ENCODE measurements around the gene PPP1R7. TPM values are rescaled to one million over a fixed set of nuclear protein-coding genes. Genes with fewer than 3 reads are reported as not detected.

Gene PPP1R7
- total and polyA plus RNA-seq, 2 donors from 2014 or later, result 64.6 to 94.9 TPM

DNA sequence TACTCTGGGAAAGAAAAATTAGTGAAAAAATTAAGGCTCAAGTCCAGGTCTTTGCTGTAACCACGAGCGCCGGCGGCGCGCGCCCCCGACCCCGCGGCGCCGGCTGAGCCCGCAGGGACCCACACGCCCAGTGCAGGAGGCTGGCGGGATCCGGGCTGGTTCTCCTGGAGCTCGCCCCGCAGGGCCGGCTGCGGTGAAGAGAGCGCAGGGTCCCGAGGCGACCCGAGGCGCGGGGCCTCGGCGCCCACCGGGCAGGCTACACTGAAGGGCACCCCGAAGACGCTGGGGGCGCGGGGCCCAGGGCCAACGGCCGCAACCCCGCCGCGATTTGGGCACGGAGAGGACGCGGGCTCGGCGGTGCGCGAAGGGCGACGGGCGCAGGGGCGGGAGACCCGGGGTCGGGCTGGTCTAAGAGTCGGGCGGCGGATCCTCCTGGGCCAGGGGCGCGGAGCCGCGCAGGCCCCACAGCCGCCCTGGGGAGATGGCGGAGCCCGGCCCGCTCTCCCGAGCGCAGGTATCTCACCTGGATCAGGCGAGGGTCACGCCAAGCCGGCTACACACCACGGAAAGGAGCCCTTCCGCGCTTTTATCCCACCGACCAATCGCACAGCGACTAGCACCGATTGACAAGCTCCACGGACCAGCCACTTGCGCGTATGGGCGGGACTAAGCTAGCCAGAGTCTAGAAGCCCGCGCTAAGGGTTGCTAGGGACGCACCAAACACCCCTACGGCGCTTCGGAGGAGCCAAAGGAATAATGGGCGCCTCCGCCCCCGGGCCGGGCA lies 1.2 kb upstream of the PPP1R7 start, which contains the start of gene PASK:
PASK (minus strand) TSS at position 582 of the 784 bp plus-strand sequence. CDS start 6,440 bp downstream, outside the sequence.
- Histone ChIP-seq H3K36me3 (ENCODE audit: control insufficient read depth in 2 of 3, insufficient read depth in 3 of 3, low read length in 3 of 3) (peaks cover 0 to 3% (median 3%) of the 10 kb centered on the region in 3 donors), H3K9ac (ENCODE audit: low read length in 3 of 3) (peak within 1 kb of the TSS; percentile 60 to 84 (median 82)), H3K27ac (ENCODE audit: low read depth in 2 of 2, low read length in 2 of 2) (peak within 1 kb of the TSS; percentile 27 to 45), H3K27me3 (ENCODE audit: control insufficient read depth, insufficient read depth, low read length) (no peaks in the 10 kb centered on the region), H3K9me3 (ENCODE audit: control insufficient read depth in 2 of 3, insufficient read depth in 1 of 3, low read length in 3 of 3) (no peaks in the 10 kb centered on the region), H3K4me1 (ENCODE audit: control insufficient read depth in 2 of 3, insufficient read depth in 2 of 3, low read depth in 1 of 3, low read length in 3 of 3) (peaks cover 0 to 19% (median 5%) of the 10 kb centered on the region in 3 donors), H3K4me3 (ENCODE audit: low read length in 3 of 3) (peak within 1 kb of the TSS; percentile 90 to 97 (median 95))
- TF ChIP-seq, protein P1, sequence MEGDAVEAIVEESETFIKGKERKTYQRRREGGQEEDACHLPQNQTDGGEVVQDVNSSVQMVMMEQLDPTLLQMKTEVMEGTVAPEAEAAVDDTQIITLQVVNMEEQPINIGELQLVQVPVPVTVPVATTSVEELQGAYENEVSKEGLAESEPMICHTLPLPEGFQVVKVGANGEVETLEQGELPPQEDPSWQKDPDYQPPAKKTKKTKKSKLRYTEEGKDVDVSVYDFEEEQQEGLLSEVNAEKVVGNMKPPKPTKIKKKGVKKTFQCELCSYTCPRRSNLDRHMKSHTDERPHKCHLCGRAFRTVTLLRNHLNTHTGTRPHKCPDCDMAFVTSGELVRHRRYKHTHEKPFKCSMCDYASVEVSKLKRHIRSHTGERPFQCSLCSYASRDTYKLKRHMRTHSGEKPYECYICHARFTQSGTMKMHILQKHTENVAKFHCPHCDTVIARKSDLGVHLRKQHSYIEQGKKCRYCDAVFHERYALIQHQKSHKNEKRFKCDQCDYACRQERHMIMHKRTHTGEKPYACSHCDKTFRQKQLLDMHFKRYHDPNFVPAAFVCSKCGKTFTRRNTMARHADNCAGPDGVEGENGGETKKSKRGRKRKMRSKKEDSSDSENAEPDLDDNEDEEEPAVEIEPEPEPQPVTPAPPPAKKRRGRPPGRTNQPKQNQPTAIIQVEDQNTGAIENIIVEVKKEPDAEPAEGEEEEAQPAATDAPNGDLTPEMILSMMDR (IDR thresholded peaks at IDR 0.05; ENCODE audit: borderline replicate concordance, extremely low read depth, insufficient read depth), result no peak
- intact Hi-C loops (cut with DNase I), result no loop called here
- DNase-seq, result peak; percentile 94 to 98 (median 97)
- peak; percentile 56 for FAIRE-seq

DNA sequence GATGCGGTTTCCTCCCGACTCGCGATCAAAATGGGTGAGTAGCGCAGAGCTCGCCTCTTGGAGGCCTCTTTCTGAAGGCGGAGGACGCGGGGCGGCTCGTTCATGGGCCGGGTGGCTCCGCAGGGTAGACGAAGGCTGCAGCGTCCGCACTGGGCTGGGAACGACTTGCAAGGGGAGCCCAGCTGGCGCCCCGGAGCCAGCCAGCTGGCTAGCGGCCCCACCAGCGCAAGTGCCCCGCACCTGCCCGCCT lies 667 bp upstream of the PPP1R7 start:
- H3K9ac ChIP-seq (ENCODE audit: low read length in 3 of 3), result peak overlapping the region in 1 of 3 donors; percentile 21

DNA sequence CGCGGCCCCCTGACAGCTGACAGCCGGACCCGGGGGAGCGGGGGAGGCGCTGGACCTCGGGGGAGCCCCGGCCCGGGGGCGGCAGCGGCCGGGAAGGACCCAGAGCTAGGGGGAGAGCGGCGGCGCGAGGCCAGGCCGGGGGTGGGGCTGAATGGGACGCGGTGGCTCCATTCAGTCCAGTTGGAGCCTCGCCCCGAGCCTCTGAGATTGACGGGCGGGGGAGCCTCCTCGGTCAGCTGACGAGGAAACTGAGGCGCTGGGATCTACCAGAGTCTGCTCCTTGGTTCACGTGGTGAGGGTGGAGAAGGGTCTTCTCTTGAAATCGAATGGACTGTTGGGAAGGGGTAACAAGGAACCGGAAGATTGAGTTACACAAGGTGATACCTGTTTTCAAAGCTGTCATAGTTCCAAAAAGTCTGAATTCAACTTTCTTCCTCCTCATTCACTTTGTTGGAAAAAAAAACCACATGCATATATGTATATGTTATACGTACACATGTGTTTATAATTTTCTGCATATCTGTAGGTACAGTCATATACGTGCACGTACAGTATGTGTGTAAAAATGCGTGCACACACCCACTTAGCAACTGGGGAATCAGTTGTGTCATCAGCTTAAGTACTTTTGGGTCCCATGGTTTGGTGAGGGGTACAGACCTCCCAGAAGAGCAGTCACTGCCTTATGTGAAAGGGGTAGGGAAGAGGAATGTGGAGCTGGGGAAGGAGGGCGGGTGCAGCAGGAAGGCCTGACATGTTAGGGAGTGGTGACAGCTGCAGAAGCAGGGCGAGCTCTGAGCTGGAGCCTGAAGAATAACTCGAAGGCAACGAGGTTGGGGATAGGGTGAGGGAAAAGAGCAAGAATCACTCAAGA lies 628 bp downstream of the PPP1R7 start:
- intact Hi-C loops (cut with DNase I), result no loop called here
- TF ChIP-seq, protein P1 (IDR thresholded peaks at IDR 0.05; ENCODE audit: borderline replicate concordance, extremely low read depth, insufficient read depth), result no peak
- FAIRE-seq, result no peak

More for the DNA sequence above, 667 bp upstream of the PPP1R7 start:
- Histone ChIP-seq H3K4me1 (ENCODE audit: control insufficient read depth in 2 of 3, insufficient read depth in 2 of 3, low read depth in 1 of 3, low read length in 3 of 3) (peaks cover 0 to 19% (median 5%) of the 10 kb centered on the region in 3 donors), H3K27ac (ENCODE audit: low read depth in 2 of 2, low read length in 2 of 2) (peak overlapping the region in 1 of 2 donors; percentile 27), H3K36me3 (ENCODE audit: control insufficient read depth in 2 of 3, insufficient read depth in 3 of 3, low read length in 3 of 3) (peaks cover 0 to 3% (median 3%) of the 10 kb centered on the region in 3 donors), H3K4me3 (ENCODE audit: low read length in 3 of 3) (peak overlapping the region; percentile 90 to 97 (median 95)), H3K27me3 (ENCODE audit: control insufficient read depth, insufficient read depth, low read length) (no peaks in the 10 kb centered on the region), H3K9me3 (ENCODE audit: control insufficient read depth in 2 of 3, insufficient read depth in 1 of 3, low read length in 3 of 3) (no peaks in the 10 kb centered on the region)
- intact Hi-C loops (cut with DNase I), result no loop called here
- no peak for FAIRE-seq
- TF ChIP-seq, protein P1 (IDR thresholded peaks at IDR 0.05; ENCODE audit: borderline replicate concordance, extremely low read depth, insufficient read depth), result no peak
- DNase-seq, result no peak

More for the DNA sequence above, 628 bp downstream of the PPP1R7 start:
- no peaks in the 10 kb centered on the region for H3K27me3 ChIP-seq (ENCODE audit: control insufficient read depth, insufficient read depth, low read length)
- peaks cover 0 to 19% (median 5%) of the 10 kb centered on the region in 3 donors for H3K4me1 ChIP-seq (ENCODE audit: control insufficient read depth in 2 of 3, insufficient read depth in 2 of 3, low read depth in 1 of 3, low read length in 3 of 3)
- H3K9me3 ChIP-seq (ENCODE audit: control insufficient read depth in 2 of 3, insufficient read depth in 1 of 3, low read length in 3 of 3), result no peaks in the 10 kb centered on the region
- DNase-seq, result peak in 2 of 5 donors; percentile 44 to 50
- H3K4me3 ChIP-seq (ENCODE audit: low read length in 3 of 3), result peak overlapping the region; percentile 79 to 97 (median 85)
- peak overlapping the region in 1 of 2 donors; percentile 27 for H3K27ac ChIP-seq (ENCODE audit: low read depth in 2 of 2, low read length in 2 of 2)
- H3K9ac ChIP-seq (ENCODE audit: low read length in 3 of 3), result peak overlapping the region; percentile 45 to 84 (median 64)
- H3K36me3 ChIP-seq (ENCODE audit: control insufficient read depth in 2 of 3, insufficient read depth in 3 of 3, low read length in 3 of 3), result peaks cover 0 to 9% (median 3%) of the 10 kb centered on the region in 3 donors

Measured in kidney (tissue), 14 donors.